ENCODE measurements around the gene UBXN1. TPM values are rescaled to one million over a fixed set of nuclear protein-coding genes. Genes with fewer than 3 reads are reported as not detected.
A peak's percentile ranks its signal among the peaks of the same experiment; 100 is the strongest.

The UBXN1 gene
- total and polyA plus RNA-seq, 2 donors (not counting 1 experiment from before 2014, with no cell fraction given) = 180 to 193 TPM

GRCh38 chr11:62713343-62713742 lies 34.5 kb upstream of the UBXN1 start:
- ATAC-seq (ENCODE audit: low read depth) (no peak), DNase-seq (no peak)
- H3K4me1 ChIP-seq (ENCODE audit: control insufficient read depth in 2 of 2, insufficient read depth in 2 of 2, low read length in 2 of 2) = peaks cover 12 to 23% of the 10 kb centered on the region in 2 donors
- no peak overlapping the region for H2AFZ ChIP-seq (ENCODE audit: insufficient read depth, low read depth, low read length, poor library complexity, severe bottlenecking)
- H3K4me2 ChIP-seq (replicated peaks; ENCODE audit: low read depth, low read length, poor library complexity, severe bottlenecking) = no peak overlapping the region
- WGBS (ENCODE audit: insufficient coverage) = no CpG with 5 or more reads among the region's 2 CpGs
- no peaks in the 10 kb centered on the region for H3K27me3 Mint-ChIP-seq
- H3K27ac ChIP-seq (ENCODE audit: low read length in 2 of 2) = peak overlapping the region in 1 of 2 donors; percentile 51
- H3K4me3 Mint-ChIP-seq = no peak overlapping the region
- TF ChIP-seq EZH2 (IDR thresholded peaks at IDR 0.05; ENCODE audit: borderline replicate concordance, insufficient read depth, low read depth, low read length, poor library complexity, severe bottlenecking) (no peak), CTCF (IDR thresholded peaks at IDR 0.05) (no peak)
- intact Hi-C loops (cut with micrococcal nuclease) = no loop called here
- H3K4me3 ChIP-seq (ENCODE audit: control extremely low read depth in 1 of 5, extremely low read depth in 1 of 5, insufficient read depth in 1 of 5, low read depth in 2 of 5, low read length in 4 of 5) = no peak overlapping the region
- peak overlapping the region; percentile 65 for H3K27ac Mint-ChIP-seq
- peaks cover 37% of the 10 kb centered on the region for H3K4me1 Mint-ChIP-seq
- H3K9ac ChIP-seq (ENCODE audit: low read length) = no peak overlapping the region
- H4K20me1 ChIP-seq (ENCODE audit: control insufficient read depth, insufficient read depth, low read length, poor library complexity, severe bottlenecking) = peaks cover 6% of the 10 kb centered on the region
- POLR2A ChIA-PET = interaction anchor here (1.0 to 1.3 kb wide), 2 partner anchors 14 to 141 kb away, joined by 3 to 4 read pairs; partner anchors contain the start of gene HNRNPUL2
- no peaks in the 10 kb centered on the region for H3K9me3 Mint-ChIP-seq (ENCODE audit: insufficient read depth)
- H3K79me2 ChIP-seq (ENCODE audit: control insufficient read depth, insufficient read depth, low read length) = peaks cover 46% of the 10 kb centered on the region
- CTCF ChIA-PET = interaction anchor here (0.7 to 1.0 kb wide), 2 partner anchors 10 to 74 kb away, joined by 3 to 4 read pairs; partner anchors contain the start of gene TMEM179B
- no peaks in the 10 kb centered on the region for H3K9me3 ChIP-seq (ENCODE audit: control extremely low read depth in 1 of 3, control insufficient read depth in 2 of 3, insufficient read depth in 1 of 3, low read length in 2 of 3)
- H3K27me3 ChIP-seq (replicated peaks in 1 of 4; ENCODE audit: control extremely low read depth in 1 of 4, control insufficient read depth in 3 of 4, insufficient read depth in 4 of 4, low read length in 3 of 4) = no peaks in the 10 kb centered on the region
- H3K36me3 ChIP-seq (replicated peaks in 1 of 2; ENCODE audit: control extremely low read depth in 1 of 2, control insufficient read depth in 1 of 2, extremely low read depth in 1 of 2, insufficient read depth in 2 of 2, low read length in 1 of 2) = peaks cover 2 to 70% of the 10 kb centered on the region in 2 experiments

- H3K79me2 ChIP-seq (ENCODE audit: control insufficient read depth, insufficient read depth, low read length) = peaks cover 46% of the 10 kb centered on the region
- intact Hi-C loops (cut with micrococcal nuclease) = no loop called here
- TF ChIP-seq CTCF (IDR thresholded peaks at IDR 0.05) (no peak), EZH2 (IDR thresholded peaks at IDR 0.05; ENCODE audit: borderline replicate concordance, insufficient read depth, low read depth, low read length, poor library complexity, severe bottlenecking) (no peak)
- H3K4me1 ChIP-seq (ENCODE audit: control insufficient read depth in 2 of 2, insufficient read depth in 2 of 2, low read length in 2 of 2) = peaks cover 17 to 28% of the 10 kb centered on the region in 2 donors
- POLR2A ChIA-PET = interaction anchor here (1.0 to 1.3 kb wide), 2 partner anchors 15 to 140 kb away, joined by 3 to 4 read pairs; partner anchors contain the start of gene HNRNPUL2
- H3K4me3 ChIP-seq (ENCODE audit: control extremely low read depth in 1 of 5, extremely low read depth in 1 of 5, insufficient read depth in 1 of 5, low read depth in 2 of 5, low read length in 4 of 5) = no peak overlapping the region
- H3K9me3 ChIP-seq (ENCODE audit: control extremely low read depth in 1 of 3, control insufficient read depth in 2 of 3, insufficient read depth in 1 of 3, low read length in 2 of 3) = no peaks in the 10 kb centered on the region
- CTCF ChIA-PET = interaction anchor here (0.7 kb wide), 1 partner anchor 74 kb away, joined by 3 read pairs; the partner anchor contains the start of gene TMEM179B
- no peak for ATAC-seq (ENCODE audit: low read depth)
- no peaks in the 10 kb centered on the region for H3K27me3 Mint-ChIP-seq
- no peak overlapping the region for H3K4me3 Mint-ChIP-seq
- H3K36me3 ChIP-seq (replicated peaks in 1 of 2; ENCODE audit: control extremely low read depth in 1 of 2, control insufficient read depth in 1 of 2, extremely low read depth in 1 of 2, insufficient read depth in 2 of 2, low read length in 1 of 2) = peaks cover 2 to 66% of the 10 kb centered on the region in 2 experiments
- no peak overlapping the region for H3K4me2 ChIP-seq (replicated peaks; ENCODE audit: low read depth, low read length, poor library complexity, severe bottlenecking)
- H3K27ac Mint-ChIP-seq = peak overlapping the region; percentile 64
- peak overlapping the region in 1 of 2 donors; percentile 51 for H3K27ac ChIP-seq (ENCODE audit: low read length in 2 of 2)
- H3K9ac ChIP-seq (ENCODE audit: low read length) = no peak overlapping the region
- WGBS (ENCODE audit: insufficient coverage) = 85% methylated on average over 2 of the region's 3 CpGs
- no peak for DNase-seq
- no peak overlapping the region for H2AFZ ChIP-seq (ENCODE audit: insufficient read depth, low read depth, low read length, poor library complexity, severe bottlenecking)
- H4K20me1 ChIP-seq (ENCODE audit: control insufficient read depth, insufficient read depth, low read length, poor library complexity, severe bottlenecking) = peaks cover 6% of the 10 kb centered on the region
- H3K27me3 ChIP-seq (replicated peaks in 1 of 4; ENCODE audit: control extremely low read depth in 1 of 4, control insufficient read depth in 3 of 4, insufficient read depth in 4 of 4, low read length in 3 of 4) = no peaks in the 10 kb centered on the region
- peaks cover 38% of the 10 kb centered on the region for H3K4me1 Mint-ChIP-seq
- no peaks in the 10 kb centered on the region for H3K9me3 Mint-ChIP-seq (ENCODE audit: insufficient read depth)
Measured at GRCh38 chr11:62712861-62713260, 34.0 kb upstream of the UBXN1 start.

All from B cell (primary cell).